Gastrocnemius medialis (tissue), 4 donors: Measurements from ENCODE around the gene WDR43. TPM values are rescaled to one million over a fixed set of nuclear protein-coding genes. Genes with fewer than 3 reads are reported as not detected.
A peak's percentile ranks its signal among the peaks of the same experiment; 100 is the strongest.

ENCODE experiments used
- ATAC-seq, 2 donors: fragments of 150-250 bp; one replicate each; pipeline ENCODE4 v1.9.1; 2016
- DNase-seq, 2 donors: peaks; one replicate each; pipeline ENCODE4 v3.0.0-alpha.2; 2019
- H3K27ac ChIP-seq, 4 donors: fragments of 200-600 bp; sonication (generic); 1 replicate in 1 of 4; 2 replicates in 3 of 4; pipeline ENCODE4 v1.5.1; 2016 to 2018; ENCODE audit warnings: mild to moderate bottlenecking in 2 of 4, moderate library complexity in 1 of 4
- H3K27me3 ChIP-seq, 3 donors: fragments of 200-600 bp; sonication (generic) in 2 of 3; 1 replicate in 1 of 3; 2 replicates in 2 of 3; pipeline versions ENCODE4 v1.5.1 to v1.6.0; 2016 to 2019; ENCODE audit warnings: mild to moderate bottlenecking in 1 of 3, moderate library complexity in 1 of 3
- H3K36me3 ChIP-seq, 2 donors: fragments of 200-600 bp; sonication (generic) in 1 of 2; one replicate each; pipeline ENCODE4 v1.5.1; 2017 to 2018
- H3K4me1 ChIP-seq, 2 donors: fragments of 200-600 bp; sonication (generic) in 1 of 2; one replicate each; pipeline ENCODE4 v1.5.1; 2016 to 2017; ENCODE audit warnings: mild to moderate bottlenecking in 2 of 2
- H3K4me3 ChIP-seq, 4 donors: fragments of 200-600 bp; sonication (generic) in 3 of 4; 1 replicate in 1 of 4; 2 replicates in 3 of 4; pipeline ENCODE4 v1.5.1; 2016 to 2019; ENCODE audit warnings: mild to moderate bottlenecking in 2 of 4
- H3K9me3 ChIP-seq, 3 donors: fragments of 200-600 bp; sonication (generic) in 2 of 3; 1 replicate in 1 of 3; 2 replicates in 2 of 3; pipeline ENCODE4 v1.5.1; 2016 to 2019
- CTCF ChIP-seq, 5 experiments: fragments of 450-650 bp in 3 of 5; fragments of 200-600 bp in 2 of 5; sonication (generic) in 2 of 5; IDR thresholded peaks in 4 of 5; conservative IDR thresholded peaks in 1 of 5; 1 replicate in 4 of 5; 2 replicates in 1 of 5; pipeline ENCODE4 v1.5.1; 2016 to 2019; ENCODE audit warnings: antibody characterized with exemption in 5 of 5, mild to moderate bottlenecking in 3 of 5, moderate library complexity in 3 of 5
- POLR2A ChIP-seq, 2 donors: fragments of 450-650 bp; IDR thresholded peaks; one replicate each; pipeline ENCODE4 v1.6.1; 2017; ENCODE audit warnings: antibody characterized with exemption in 2 of 2, mild to moderate bottlenecking in 2 of 2, moderate library complexity in 2 of 2
- in situ Hi-C, 4 donors: fragments of 200-750 bp; cut with MboI; loops; one replicate each; pipeline versions ENCODE4 v1.15.0 to v1.8.0; 2017; ENCODE audit warnings: low sequenced_read_pairs in 4 of 4
- intact Hi-C: fragments of 100-400 bp; cut with DNase I; formaldehyde crosslinking; loops from one replicate; pipeline ENCODE4 v1.15.1; 2023; ENCODE audit warnings: low total_unique reads
- total RNA-seq, 4 donors: library from RNA; depleted of rRNA; stranded (reverse); fragments of >200 nt; gene quantifications; one replicate each; pipeline versions ENCODE4 v1.1.0 to v1.2.3, GENCODE V29; 2016

The WDR43 gene
- 100 to 1,000 TPM in 1 of 4 donors, 10 to 100 TPM in 3; 73.5 to 105 (median 81.1) TPM for total RNA-seq

DNA sequence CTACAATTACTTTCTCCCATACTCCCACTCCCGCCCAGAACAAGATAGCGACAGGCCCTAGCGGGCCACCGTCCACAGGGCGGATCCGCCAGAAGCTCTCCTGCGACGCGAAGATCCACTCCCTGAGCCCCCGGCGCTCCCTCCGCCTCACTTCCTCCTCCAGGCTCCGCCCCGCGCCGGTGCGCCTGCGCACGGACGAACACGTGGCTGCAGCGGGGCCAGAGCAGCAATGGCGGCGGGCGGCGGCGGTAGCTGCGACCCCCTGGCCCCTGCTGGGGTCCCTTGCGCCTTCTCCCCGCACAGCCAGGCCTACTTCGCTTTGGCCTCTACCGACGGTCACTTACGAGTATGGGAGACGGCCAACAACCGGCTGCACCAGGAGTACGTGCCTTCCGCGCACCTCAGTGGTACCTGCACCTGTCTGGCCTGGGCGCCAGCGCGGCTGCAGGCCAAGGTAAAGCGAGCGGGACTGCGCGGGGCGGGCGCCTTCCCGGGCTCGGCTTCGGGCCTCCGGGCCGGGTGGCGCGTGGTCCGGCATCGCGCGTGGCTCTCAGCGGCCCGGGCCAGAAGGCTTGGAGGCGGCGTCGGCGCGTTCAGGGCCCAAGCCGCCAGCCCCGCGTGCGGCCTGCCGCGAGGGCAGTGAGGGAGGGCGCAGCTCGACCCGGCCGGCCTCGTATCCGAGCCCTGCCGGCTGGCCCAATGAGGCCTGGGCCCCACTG is at the start of gene WDR43:
Gene WDR43, plus strand, starts transcription at position 198 of the 719 bp plus-strand sequence. Its CDS starts 32 bp downstream, at position 230.
- no peaks in the 10 kb centered on the region for H3K9me3 ChIP-seq
- ATAC-seq: peak; percentile 89 to 91
- peak within 1 kb of the TSS; percentile 88 to 94 (median 91) for H3K27ac ChIP-seq
- in situ Hi-C loops: loop anchor here in 1 of 4 donors (25.0 kb wide), 1 partner anchor 332 kb away; no protein-coding TSS in a partner anchor
- intact Hi-C loops: loop anchor here (1.0 to 10.0 kb wide), 6 partner anchors 24 to 1250 kb away; partner anchors contain the start of genes TRMT61B and YPEL5
- peaks cover 30 to 42% of the 10 kb centered on the region in 2 donors for H3K4me1 ChIP-seq
- DNase-seq: peak; percentile 96 to 97
- TF ChIP-seq CTCF (IDR thresholded peaks at IDR 0.05 in 4 of 5, conservative IDR thresholded peaks at IDR 0.05 in 1 of 5) (no peak), POLR2A (IDR thresholded peaks at IDR 0.05) (peak; percentile 94 to 95)
- H3K27me3 ChIP-seq: no peaks in the 10 kb centered on the region
- H3K4me3 ChIP-seq: peak within 1 kb of the TSS; percentile 78 to 99 (median 88)
- no peaks in the 10 kb centered on the region for H3K36me3 ChIP-seq

DNA sequence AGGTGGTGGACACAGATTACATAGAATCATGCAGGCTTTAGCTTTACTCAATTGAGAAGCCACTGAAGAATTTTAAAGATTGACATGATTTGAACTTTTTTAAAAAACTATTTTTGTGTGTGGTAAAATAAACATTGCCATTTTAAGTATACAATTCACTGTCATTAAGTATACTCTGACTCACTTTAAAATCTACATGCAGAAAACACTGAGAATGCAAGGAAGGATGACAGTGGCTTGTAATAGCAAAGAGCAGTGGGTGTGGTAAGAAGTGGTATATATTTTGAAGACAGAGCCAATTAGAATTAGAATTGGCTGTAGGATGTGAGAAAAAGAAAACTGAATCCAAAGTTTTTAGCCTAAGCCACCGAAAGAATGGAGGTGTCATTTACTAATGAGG is 39.3 kb upstream of the WDR43 start:
- DNase-seq: no peak
- in situ Hi-C loops (no loop called here), intact Hi-C loops (no loop called here)
- ATAC-seq: no peak
- no peaks in the 10 kb centered on the region for H3K4me1 ChIP-seq
- no peak overlapping the region for H3K27ac ChIP-seq
- H3K36me3 ChIP-seq: peaks cover 0 to 5% of the 10 kb centered on the region in 2 donors
- H3K4me3 ChIP-seq: no peak overlapping the region
- H3K27me3 ChIP-seq: no peaks in the 10 kb centered on the region
- no peaks in the 10 kb centered on the region for H3K9me3 ChIP-seq
- TF ChIP-seq POLR2A (IDR thresholded peaks at IDR 0.05): no peak
- TF ChIP-seq CTCF (IDR thresholded peaks at IDR 0.05 in 4 of 5, conservative IDR thresholded peaks at IDR 0.05 in 1 of 5): no peak

GRCh38 chr2:28855977-28856376 is 38.5 kb upstream of the WDR43 start:
- DNase-seq: no peak
- in situ Hi-C loops (no loop called here), intact Hi-C loops (no loop called here)
- TF ChIP-seq POLR2A (IDR thresholded peaks at IDR 0.05): no peak
- no peak for TF ChIP-seq CTCF (IDR thresholded peaks at IDR 0.05 in 4 of 5, conservative IDR thresholded peaks at IDR 0.05 in 1 of 5)
- Histone ChIP-seq H3K4me1 (no peaks in the 10 kb centered on the region), H3K27me3 (no peaks in the 10 kb centered on the region), H3K27ac (no peak overlapping the region), H3K36me3 (peaks cover 0 to 12% of the 10 kb centered on the region in 2 donors), H3K9me3 (no peaks in the 10 kb centered on the region), H3K4me3 (no peak overlapping the region)
- ATAC-seq: no peak

- H3K4me1 ChIP-seq: peaks cover 21 to 33% of the 10 kb centered on the region in 2 donors
- H3K36me3 ChIP-seq: peaks cover 0 to 14% of the 10 kb centered on the region in 2 donors
- peak overlapping the region; percentile 82 to 89 (median 84) for H3K4me3 ChIP-seq
- no peaks in the 10 kb centered on the region for H3K9me3 ChIP-seq
- no peak for ATAC-seq
- TF ChIP-seq POLR2A (IDR thresholded peaks at IDR 0.05): no peak
- TF ChIP-seq CTCF (IDR thresholded peaks at IDR 0.05 in 4 of 5, conservative IDR thresholded peaks at IDR 0.05 in 1 of 5): no peak
- no peaks in the 10 kb centered on the region for H3K27me3 ChIP-seq
- no peak overlapping the region for H3K27ac ChIP-seq
- in situ Hi-C loops (no loop called here), intact Hi-C loops (no loop called here)
- DNase-seq: no peak
These were observed 25.9 kb upstream of the WDR43 start for GRCh38 chr2:28868611-28869010.
